Testis (tissue), 2 donors: ENCODE results near the gene GOLPH3.

ENCODE experiments used
- POLR2A ChIP-seq: fragments of 450-650 bp; IDR thresholded peaks from one replicate; pipeline ENCODE4 v1.6.1; 2017; ENCODE audit warnings: antibody characterized with exemption, mild to moderate bottlenecking, moderate library complexity
- TF ChIP-seq, protein P1 (sequence below), 3 experiments: fragments of 450-650 bp in 2 of 3; fragments of 200-600 bp in 1 of 3; sonication (generic) in 1 of 3; IDR thresholded peaks; one replicate each; pipeline ENCODE4 v1.5.1; 2016 to 2019; ENCODE audit warnings: antibody characterized with exemption in 3 of 3, mild to moderate bottlenecking in 2 of 3, moderate library complexity in 1 of 3

DNA sequence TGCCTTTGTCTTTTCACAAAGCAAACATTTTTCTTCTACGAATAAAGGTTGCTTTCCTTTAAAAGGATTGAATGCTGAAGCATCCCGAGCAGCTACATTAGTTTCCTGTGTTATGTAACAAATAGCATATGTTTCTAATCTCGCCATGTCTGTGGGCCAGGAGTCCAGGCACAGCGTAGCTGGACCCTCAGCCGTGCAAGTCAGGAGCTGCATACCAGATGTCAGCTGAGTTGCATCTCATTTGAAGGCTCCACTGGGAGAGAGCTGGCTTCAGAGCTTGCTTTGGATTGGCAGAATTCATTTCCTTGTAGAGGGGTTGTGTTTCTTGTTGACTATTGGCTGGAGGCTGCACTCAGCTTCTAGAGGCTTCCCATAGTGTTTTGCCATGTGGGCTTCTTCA is 16.0 kb upstream of the GOLPH3 start:
- TF ChIP-seq, protein P1, sequence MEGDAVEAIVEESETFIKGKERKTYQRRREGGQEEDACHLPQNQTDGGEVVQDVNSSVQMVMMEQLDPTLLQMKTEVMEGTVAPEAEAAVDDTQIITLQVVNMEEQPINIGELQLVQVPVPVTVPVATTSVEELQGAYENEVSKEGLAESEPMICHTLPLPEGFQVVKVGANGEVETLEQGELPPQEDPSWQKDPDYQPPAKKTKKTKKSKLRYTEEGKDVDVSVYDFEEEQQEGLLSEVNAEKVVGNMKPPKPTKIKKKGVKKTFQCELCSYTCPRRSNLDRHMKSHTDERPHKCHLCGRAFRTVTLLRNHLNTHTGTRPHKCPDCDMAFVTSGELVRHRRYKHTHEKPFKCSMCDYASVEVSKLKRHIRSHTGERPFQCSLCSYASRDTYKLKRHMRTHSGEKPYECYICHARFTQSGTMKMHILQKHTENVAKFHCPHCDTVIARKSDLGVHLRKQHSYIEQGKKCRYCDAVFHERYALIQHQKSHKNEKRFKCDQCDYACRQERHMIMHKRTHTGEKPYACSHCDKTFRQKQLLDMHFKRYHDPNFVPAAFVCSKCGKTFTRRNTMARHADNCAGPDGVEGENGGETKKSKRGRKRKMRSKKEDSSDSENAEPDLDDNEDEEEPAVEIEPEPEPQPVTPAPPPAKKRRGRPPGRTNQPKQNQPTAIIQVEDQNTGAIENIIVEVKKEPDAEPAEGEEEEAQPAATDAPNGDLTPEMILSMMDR (IDR thresholded peaks at IDR 0.05) = no peak
- TF ChIP-seq POLR2A = no peak
